Duodenal mucosa (tissue), 2 donors: ENCODE results near the gene ANKRD34C.
"Not testable (repeated sequence)": the region's sequence is repeated elsewhere in the genome, so short reads cannot be mapped to it uniquely, and the experiment has no call there.

Source experiments
- H3K27ac ChIP-seq: one replicate; pipeline ENCODE4 v1.7.0; 2013; ENCODE audit warnings: low read depth, low read length
- H3K27me3 ChIP-seq, 2 donors: one replicate each; pipeline ENCODE4 v1.7.0; 2013; ENCODE audit warnings: low read length in 2 of 2, control low read depth in 1 of 2; ENCODE audit not compliant: insufficient read depth in 2 of 2, control insufficient read depth in 1 of 2
- H3K36me3 ChIP-seq, 2 donors: one replicate each; pipeline ENCODE4 v1.7.0; 2013; ENCODE audit warnings: low read length in 2 of 2, control low read depth in 1 of 2; ENCODE audit not compliant: insufficient read depth in 2 of 2, control insufficient read depth in 1 of 2
- H3K4me1 ChIP-seq, 2 donors: one replicate each; pipeline ENCODE4 v1.7.0; 2013; ENCODE audit warnings: low read length in 2 of 2, control low read depth in 1 of 2; ENCODE audit not compliant: insufficient read depth in 2 of 2, control insufficient read depth in 1 of 2
- H3K4me3 ChIP-seq, 2 donors: one replicate each; pipeline ENCODE4 v1.7.0; 2013; ENCODE audit warnings: low read length in 2 of 2, low read depth in 1 of 2
- H3K9ac ChIP-seq, 2 donors: one replicate each; pipeline ENCODE4 v1.7.0; 2013; ENCODE audit warnings: low read length in 2 of 2, low read depth in 1 of 2
- H3K9me3 ChIP-seq, 2 donors: one replicate each; pipeline ENCODE4 v1.7.0; 2013; ENCODE audit warnings: low read length in 2 of 2, control low read depth in 1 of 2; ENCODE audit not compliant: control insufficient read depth in 1 of 2

Gene ANKRD34C

DNA sequence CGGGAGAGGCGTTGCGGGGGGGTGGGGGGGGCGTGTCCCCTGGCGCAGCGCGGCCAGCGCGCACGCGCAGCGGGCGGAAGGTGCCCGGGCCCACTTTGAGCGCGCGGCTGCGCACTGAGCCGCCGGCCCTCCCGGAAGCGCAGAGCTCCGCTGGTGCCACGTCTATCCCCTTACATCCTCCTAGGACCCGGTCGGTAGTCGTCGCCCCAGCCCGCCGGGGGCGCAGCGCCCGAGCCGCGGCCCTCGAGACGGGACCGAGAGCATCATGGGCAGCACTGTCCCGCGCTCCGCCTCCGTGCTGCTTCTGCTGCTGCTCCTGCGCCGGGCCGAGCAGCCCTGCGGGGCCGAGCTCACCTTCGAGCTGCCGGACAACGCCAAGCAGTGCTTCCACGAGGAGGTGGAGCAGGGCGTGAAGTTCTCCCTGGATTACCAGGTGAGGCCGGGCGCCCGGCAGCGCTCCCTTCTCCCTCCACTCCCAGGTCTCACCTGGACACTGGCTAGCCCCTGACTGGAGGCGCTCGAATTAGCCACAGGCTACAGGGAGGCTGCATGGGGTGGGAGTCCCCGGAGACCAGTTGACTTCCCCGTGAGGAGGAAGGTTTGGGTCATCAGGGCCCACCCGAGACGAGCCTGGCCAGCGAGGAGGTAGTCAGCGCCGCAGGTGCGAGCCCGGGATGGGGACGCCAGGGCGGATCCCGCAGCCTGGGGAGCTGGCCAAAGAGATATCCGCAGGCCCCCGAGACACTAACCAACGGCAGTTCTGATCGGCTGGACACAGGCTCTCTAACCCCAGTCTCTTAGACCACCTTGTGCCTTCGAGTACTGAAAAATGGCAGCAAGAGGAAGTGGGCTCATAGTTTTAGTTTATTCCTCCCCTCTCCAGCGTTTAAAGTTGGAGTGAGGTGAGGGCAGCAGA is 28.7 kb downstream of the ANKRD34C start, which contains the start of gene TMED3:
Gene TMED3, plus strand, starts transcription at position 128 of the 916 bp plus-strand sequence. Its CDS starts 138 bp downstream, at position 266.
- no peak within 1 kb of the TSS for H3K27ac ChIP-seq
- H3K9ac ChIP-seq = peak within 1 kb of the TSS; percentile 73 to 76
- H3K9me3 ChIP-seq = no peaks in the 10 kb centered on the region
- peak within 1 kb of the TSS; percentile 80 to 88 for H3K4me3 ChIP-seq
- peaks cover 6 to 7% of the 10 kb centered on the region in 2 donors for H3K27me3 ChIP-seq
- H3K4me1 ChIP-seq = peaks cover 9 to 17% of the 10 kb centered on the region in 2 donors
- peaks cover 14 to 27% of the 10 kb centered on the region in 2 donors for H3K36me3 ChIP-seq

GRCh38 chr15:79311901-79312553 is 29.5 kb downstream of the ANKRD34C start:
- Histone ChIP-seq H3K27ac (no peak overlapping the region), H3K9me3 (no peaks in the 10 kb centered on the region), H3K9ac (peak overlapping the region; percentile 73 to 76), H3K4me1 (peaks cover 9 to 17% of the 10 kb centered on the region in 2 donors), H3K27me3 (peaks cover 6 to 7% of the 10 kb centered on the region in 2 donors), H3K4me3 (peak overlapping the region; percentile 80 to 88), H3K36me3 (peaks cover 16 to 34% of the 10 kb centered on the region in 2 donors)

DNA sequence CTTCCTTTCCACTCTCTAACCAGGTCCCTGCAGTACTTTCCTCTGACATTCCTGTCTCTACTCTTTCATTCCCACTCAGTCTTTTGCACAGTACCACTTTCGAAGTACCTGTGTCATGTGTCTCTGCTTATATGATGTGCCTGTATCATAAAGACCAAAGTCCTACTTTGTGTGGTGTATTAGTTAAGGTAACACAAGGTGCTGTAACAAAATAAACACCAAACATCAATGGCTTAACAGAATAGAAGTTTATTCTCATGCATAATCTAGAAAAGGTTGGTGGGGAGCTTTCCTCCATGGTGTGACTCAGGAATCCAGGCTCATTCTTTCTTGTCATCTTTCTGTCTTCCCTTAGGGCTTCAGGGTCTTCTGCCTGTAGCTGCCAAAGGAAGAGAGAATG is 31.7 kb downstream of the ANKRD34C start:
- H3K27ac ChIP-seq = no peak overlapping the region
- no peak overlapping the region for H3K4me3 ChIP-seq
- no peak overlapping the region for H3K9ac ChIP-seq
- no peaks in the 10 kb centered on the region for H3K27me3 ChIP-seq
- H3K4me1 ChIP-seq = peaks cover 9 to 17% of the 10 kb centered on the region in 2 donors
- H3K9me3 ChIP-seq = no peaks in the 10 kb centered on the region
- peaks cover 37 to 56% of the 10 kb centered on the region in 2 donors for H3K36me3 ChIP-seq

- Histone ChIP-seq H3K27me3 (no peaks in the 10 kb centered on the region), H3K36me3 (peaks cover 37 to 62% of the 10 kb centered on the region in 2 donors), H3K4me1 (peaks cover 9 to 17% of the 10 kb centered on the region in 2 donors), H3K9ac (no peak overlapping the region), H3K27ac (no peak overlapping the region), H3K9me3 (no peaks in the 10 kb centered on the region), H3K4me3 (no peak overlapping the region)
Measured at GRCh38 chr15:79314811-79315210, 32.3 kb downstream of the ANKRD34C start.

DNA sequence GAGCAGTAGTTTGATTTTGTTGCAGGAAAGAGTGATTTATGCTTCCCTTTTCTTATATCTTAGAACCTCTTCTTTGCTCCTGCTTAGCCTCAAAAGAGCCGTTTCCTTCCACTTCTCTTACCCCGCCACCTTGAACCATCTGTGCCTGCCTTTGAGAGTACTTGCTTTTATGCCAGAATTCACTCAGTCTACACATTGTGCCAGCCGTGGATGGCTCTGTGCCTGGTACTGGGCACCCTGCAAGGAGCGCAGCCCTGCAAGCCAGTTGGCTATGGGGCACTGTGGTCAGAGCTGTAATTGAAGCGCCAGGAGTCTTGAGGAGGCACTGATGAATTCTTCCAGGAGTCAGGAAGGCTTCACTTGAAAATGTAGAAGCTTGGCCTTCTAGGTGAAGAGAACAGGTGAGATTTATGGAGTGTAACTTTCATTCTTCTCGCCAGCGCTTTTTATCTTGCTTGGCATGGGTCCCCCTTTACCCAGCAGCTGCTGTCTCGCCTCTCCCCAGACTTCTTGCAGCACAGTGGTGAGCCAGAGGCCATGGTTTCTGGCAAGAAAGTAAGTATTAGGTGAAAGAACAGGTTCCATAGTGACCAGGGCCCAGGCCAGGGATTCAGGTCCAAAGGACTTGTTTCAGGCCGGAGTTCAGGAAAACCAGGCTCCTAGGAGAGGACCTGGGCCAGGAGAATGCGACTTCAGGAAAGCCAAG is 33.3 kb downstream of the ANKRD34C start:
- no peak overlapping the region for H3K27ac ChIP-seq

GRCh38 chr15:79316864-79317263 is 34.3 kb downstream of the ANKRD34C start:
- no peak overlapping the region for H3K4me3 ChIP-seq
- no peaks in the 10 kb centered on the region for H3K9me3 ChIP-seq
- no peaks in the 10 kb centered on the region for H3K27me3 ChIP-seq
- H3K27ac ChIP-seq = no peak overlapping the region
- H3K9ac ChIP-seq = no peak overlapping the region
- peaks cover 6 to 9% of the 10 kb centered on the region in 2 donors for H3K4me1 ChIP-seq
- H3K36me3 ChIP-seq = peaks cover 47 to 77% of the 10 kb centered on the region in 2 donors

More for the DNA sequence above, 33.3 kb downstream of the ANKRD34C start:
- Histone ChIP-seq H3K27me3 (no peaks in the 10 kb centered on the region), H3K9me3 (no peaks in the 10 kb centered on the region), H3K36me3 (peaks cover 37 to 67% of the 10 kb centered on the region in 2 donors), H3K4me3 (no peak overlapping the region), H3K4me1 (peaks cover 9 to 12% of the 10 kb centered on the region in 2 donors), H3K9ac (no peak overlapping the region)

DNA sequence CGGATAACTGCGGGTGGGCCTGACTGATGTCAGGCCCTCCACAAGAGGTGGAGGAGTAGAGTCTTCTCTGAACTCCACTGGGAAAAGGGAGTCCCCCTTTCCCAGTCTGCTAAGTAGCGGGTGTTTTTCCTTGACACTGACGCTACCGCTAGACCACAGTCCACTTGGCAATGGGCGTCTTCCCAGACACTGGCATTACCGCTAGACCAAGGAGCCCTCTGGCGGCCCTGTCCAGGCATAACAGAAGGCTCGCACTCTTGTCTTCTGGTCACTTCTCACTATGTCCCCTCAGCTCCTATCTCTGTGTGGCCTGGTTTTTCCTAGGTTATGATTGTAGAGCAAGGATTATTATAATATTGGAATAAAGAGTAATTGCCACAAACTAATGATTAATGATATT is 37.5 kb downstream of the ANKRD34C start:
- H3K4me3 ChIP-seq, H3K9ac ChIP-seq, H3K4me1 ChIP-seq, H3K27me3 ChIP-seq, H3K27ac ChIP-seq, H3K9me3 ChIP-seq: not testable (repeated sequence)
- H3K36me3 ChIP-seq = peaks cover 42 to 79% of the 10 kb centered on the region in 2 donors

- H3K9me3 ChIP-seq = no peaks in the 10 kb centered on the region
- peaks cover 41 to 64% of the 10 kb centered on the region in 2 donors for H3K36me3 ChIP-seq
- no peak overlapping the region for H3K27ac ChIP-seq
- no peaks in the 10 kb centered on the region for H3K27me3 ChIP-seq
- no peak overlapping the region for H3K4me3 ChIP-seq
- H3K9ac ChIP-seq = no peak overlapping the region
- no peaks in the 10 kb centered on the region for H3K4me1 ChIP-seq
Measured at GRCh38 chr15:79321876-79322275, 39.4 kb downstream of the ANKRD34C start.

DNA sequence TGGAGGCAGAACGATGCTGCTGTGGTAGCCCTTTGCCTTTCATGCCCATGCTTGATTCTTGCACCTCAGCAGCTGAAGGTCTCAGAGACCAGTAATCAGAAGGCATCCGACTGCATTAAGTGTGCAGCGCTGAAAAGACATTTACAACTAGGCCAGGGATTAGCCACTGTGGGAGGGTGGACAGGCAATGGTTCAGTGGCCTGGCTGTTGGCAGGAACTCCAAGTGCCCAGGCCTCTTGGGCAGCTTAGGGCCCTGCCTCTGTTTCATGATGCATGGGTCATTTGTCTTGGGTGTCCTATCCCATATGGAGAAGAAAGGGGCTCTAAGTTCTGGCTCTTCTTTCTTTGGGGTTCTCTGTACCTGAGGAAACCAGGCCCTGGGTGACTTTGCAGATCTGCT is 39.8 kb downstream of the ANKRD34C start:
- H3K27ac ChIP-seq = no peak overlapping the region
- H3K9ac ChIP-seq = no peak overlapping the region
- H3K36me3 ChIP-seq = peaks cover 39 to 60% of the 10 kb centered on the region in 2 donors
- no peaks in the 10 kb centered on the region for H3K9me3 ChIP-seq
- H3K27me3 ChIP-seq = no peaks in the 10 kb centered on the region
- H3K4me1 ChIP-seq = no peaks in the 10 kb centered on the region
- H3K4me3 ChIP-seq = no peak overlapping the region
